MM.1S (cell line): ENCODE measurements around the gene SVEP1.

ENCODE experiments used
- EZH2 ChIP-seq: fragments of 300-600 bp; sonication (generic); optimal IDR thresholded peaks from 2 replicates; pipeline ENCODE3; 2017; ENCODE audit warnings: low read depth, mild to moderate bottlenecking, antibody characterized with exemption, low read length, mixed read lengths
- EZH2phosphoT487 ChIP-seq: fragments of 300-600 bp; sonication (generic); IDR thresholded peaks from 2 replicates; pipeline ENCODE4 v1.6.1; 2018; ENCODE audit warnings: antibody characterized with exemption, low read length
- TF ChIP-seq, protein P1 (sequence below): fragments of 300-600 bp; sonication (generic); IDR thresholded peaks from 2 replicates; pipeline ENCODE4 v1.5.1; 2016; ENCODE audit warnings: antibody characterized with exemption, low read length, mixed read lengths

- TF ChIP-seq, protein P1, sequence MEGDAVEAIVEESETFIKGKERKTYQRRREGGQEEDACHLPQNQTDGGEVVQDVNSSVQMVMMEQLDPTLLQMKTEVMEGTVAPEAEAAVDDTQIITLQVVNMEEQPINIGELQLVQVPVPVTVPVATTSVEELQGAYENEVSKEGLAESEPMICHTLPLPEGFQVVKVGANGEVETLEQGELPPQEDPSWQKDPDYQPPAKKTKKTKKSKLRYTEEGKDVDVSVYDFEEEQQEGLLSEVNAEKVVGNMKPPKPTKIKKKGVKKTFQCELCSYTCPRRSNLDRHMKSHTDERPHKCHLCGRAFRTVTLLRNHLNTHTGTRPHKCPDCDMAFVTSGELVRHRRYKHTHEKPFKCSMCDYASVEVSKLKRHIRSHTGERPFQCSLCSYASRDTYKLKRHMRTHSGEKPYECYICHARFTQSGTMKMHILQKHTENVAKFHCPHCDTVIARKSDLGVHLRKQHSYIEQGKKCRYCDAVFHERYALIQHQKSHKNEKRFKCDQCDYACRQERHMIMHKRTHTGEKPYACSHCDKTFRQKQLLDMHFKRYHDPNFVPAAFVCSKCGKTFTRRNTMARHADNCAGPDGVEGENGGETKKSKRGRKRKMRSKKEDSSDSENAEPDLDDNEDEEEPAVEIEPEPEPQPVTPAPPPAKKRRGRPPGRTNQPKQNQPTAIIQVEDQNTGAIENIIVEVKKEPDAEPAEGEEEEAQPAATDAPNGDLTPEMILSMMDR: 0 out of 2 replicates have a peak, but pooled peaks have one; percentile 4
- no peak for TF ChIP-seq EZH2
- TF ChIP-seq EZH2phosphoT487: no peak
Measured at GRCh38 chr9:110429453-110429852, 150.1 kb downstream of the SVEP1 start.
